ENCODE results near the gene CD79B.

Gene CD79B

GRCh38 chr17:63931981-63932561 lies at the start of gene CD79B:
CD79B (minus strand) TSS chr17:63932331; CDS start chr17:63932261, 70 bp downstream.
- DNase-seq (ENCODE audit: low spot score) = no peak

GRCh38 chr17:63978272-63979200 lies 46.4 kb upstream of the CD79B start:
- DNase-seq (ENCODE audit: low spot score) = no peak

- no peak for DNase-seq (ENCODE audit: low spot score)
These were observed 44.6 kb upstream of the CD79B start for GRCh38 chr17:63976702-63977101.

- DNase-seq (ENCODE audit: low spot score) = no peak
These were observed 43.5 kb upstream of the CD79B start for GRCh38 chr17:63975541-63976092.

- no peak for DNase-seq (ENCODE audit: low spot score)
These were observed 42.6 kb upstream of the CD79B start for GRCh38 chr17:63974594-63975192.

GRCh38 chr17:63973930-63974593 lies 41.9 kb upstream of the CD79B start:
- no peak for DNase-seq (ENCODE audit: low spot score)

GRCh38 chr17:63973247-63973646 lies 41.1 kb upstream of the CD79B start:
- DNase-seq (ENCODE audit: low spot score) = no peak

GRCh38 chr17:63972796-63973195 lies 40.7 kb upstream of the CD79B start, which contains the start of gene SCN4A:
SCN4A (minus strand) TSS chr17:63972918; CDS start chr17:63972841, 77 bp downstream.
- DNase-seq (ENCODE audit: low spot score) = no peak

GRCh38 chr17:63969278-63969677 lies 37.1 kb upstream of the CD79B start:
- no peak for DNase-seq (ENCODE audit: low spot score)

GRCh38 chr17:63967953-63968352 lies 35.8 kb upstream of the CD79B start:
- no peak for DNase-seq (ENCODE audit: low spot score)

GRCh38 chr17:63966646-63967264 lies 34.6 kb upstream of the CD79B start:
- DNase-seq (ENCODE audit: low spot score) = no peak

- DNase-seq (ENCODE audit: low spot score) = no peak
These were observed 31.0 kb upstream of the CD79B start for GRCh38 chr17:63963123-63963522.

- DNase-seq (ENCODE audit: low spot score) = no peak
These were observed 30.2 kb upstream of the CD79B start for GRCh38 chr17:63962298-63962744.

- DNase-seq (ENCODE audit: low spot score) = no peak
These were observed 29.5 kb upstream of the CD79B start for GRCh38 chr17:63961355-63962212.

- DNase-seq (ENCODE audit: low spot score) = no peak
These were observed 28.3 kb upstream of the CD79B start for GRCh38 chr17:63960430-63960829.

- no peak for DNase-seq (ENCODE audit: low spot score)
These were observed 27.9 kb upstream of the CD79B start for GRCh38 chr17:63960006-63960405.

- no peak for DNase-seq (ENCODE audit: low spot score)
These were observed 24.3 kb upstream of the CD79B start for GRCh38 chr17:63956296-63956920.

GRCh38 chr17:63955791-63956190 lies 23.7 kb upstream of the CD79B start:
- DNase-seq (ENCODE audit: low spot score) = no peak

- no peak for DNase-seq (ENCODE audit: low spot score)
These were observed 23.1 kb upstream of the CD79B start for GRCh38 chr17:63955232-63955631.

Data from globus pallidus (tissue), 1 donor.